Measurements from ENCODE around the gene NRN1L.

The NRN1L gene

GRCh38 chr16:67922221-67922620 is 37.5 kb downstream of the NRN1L start:
- no peak overlapping the region for H3K27ac ChIP-seq (ENCODE audit: low read depth, low read length)
- H3K27me3 ChIP-seq (ENCODE audit: control insufficient read depth, low read length): no peaks in the 10 kb centered on the region
- H3K79me2 ChIP-seq (ENCODE audit: control insufficient read depth, low read length): no peaks in the 10 kb centered on the region
- no peak overlapping the region for H3K4me2 ChIP-seq (ENCODE audit: low read length)
- H3K9me3 ChIP-seq (ENCODE audit: control insufficient read depth, insufficient read depth, low read length): no peaks in the 10 kb centered on the region
- H4K20me1 ChIP-seq (ENCODE audit: control insufficient read depth, insufficient read depth, low read depth, low read length): no peaks in the 10 kb centered on the region
- H3K36me3 ChIP-seq (ENCODE audit: control insufficient read depth, low read length): peaks cover 1% of the 10 kb centered on the region; the same call in 1 of the 2 replicates
- no peak overlapping the region for H3K4me3 ChIP-seq (ENCODE audit: low read length)
- peaks cover 7% of the 10 kb centered on the region for H3K4me1 ChIP-seq (ENCODE audit: control insufficient read depth, low read length)
- H3F3A ChIP-seq (ENCODE audit: control insufficient read depth, insufficient read depth): no peaks in the 10 kb centered on the region
- no peaks in the 10 kb centered on the region for H3K9me2 ChIP-seq (replicated peaks; ENCODE audit: control insufficient read depth, low read length)
- no peak for TF ChIP-seq EZH2phosphoT487 (IDR thresholded peaks at IDR 0.05; ENCODE audit: borderline replicate concordance, low read length)
- TF ChIP-seq CTCF (IDR thresholded peaks at IDR 0.05; ENCODE audit: low read depth, low read length, poor library complexity, severe bottlenecking): no peak

- H3K9me2 ChIP-seq (replicated peaks; ENCODE audit: control insufficient read depth, low read length): no peaks in the 10 kb centered on the region
- H3K27me3 ChIP-seq (ENCODE audit: control insufficient read depth, low read length): no peaks in the 10 kb centered on the region
- no peaks in the 10 kb centered on the region for H3K79me2 ChIP-seq (ENCODE audit: control insufficient read depth, low read length)
- H3K4me3 ChIP-seq (ENCODE audit: low read length): no peak overlapping the region
- peaks cover 6% of the 10 kb centered on the region; the same call in 1 of the 2 replicates for H3K36me3 ChIP-seq (ENCODE audit: control insufficient read depth, low read length)
- no peaks in the 10 kb centered on the region for H3K9me3 ChIP-seq (ENCODE audit: control insufficient read depth, insufficient read depth, low read length)
- peaks cover 7% of the 10 kb centered on the region for H3K4me1 ChIP-seq (ENCODE audit: control insufficient read depth, low read length)
- H3K4me2 ChIP-seq (ENCODE audit: low read length): no peak overlapping the region
- no peaks in the 10 kb centered on the region for H3F3A ChIP-seq (ENCODE audit: control insufficient read depth, insufficient read depth)
- TF ChIP-seq EZH2phosphoT487 (IDR thresholded peaks at IDR 0.05; ENCODE audit: borderline replicate concordance, low read length): no peak
- TF ChIP-seq CTCF (IDR thresholded peaks at IDR 0.05; ENCODE audit: low read depth, low read length, poor library complexity, severe bottlenecking): no peak
- H4K20me1 ChIP-seq (ENCODE audit: control insufficient read depth, insufficient read depth, low read depth, low read length): no peaks in the 10 kb centered on the region
- no peak overlapping the region for H3K27ac ChIP-seq (ENCODE audit: low read depth, low read length)
Observed at GRCh38 chr16:67922740-67923139, 38.1 kb downstream of the NRN1L start.

GRCh38 chr16:67923414-67924116 is 38.9 kb downstream of the NRN1L start:
- no peak overlapping the region for H3K4me3 ChIP-seq (ENCODE audit: low read length)

More at GRCh38 chr16:67923414-67924116, 38.9 kb downstream of the NRN1L start:
- Histone ChIP-seq H3F3A (ENCODE audit: control insufficient read depth, insufficient read depth) (no peaks in the 10 kb centered on the region), H3K4me1 (ENCODE audit: control insufficient read depth, low read length) (peaks cover 10% of the 10 kb centered on the region), H3K79me2 (ENCODE audit: control insufficient read depth, low read length) (no peaks in the 10 kb centered on the region), H3K4me2 (ENCODE audit: low read length) (no peak overlapping the region), H3K9me3 (ENCODE audit: control insufficient read depth, insufficient read depth, low read length) (no peaks in the 10 kb centered on the region), H3K27ac (ENCODE audit: low read depth, low read length) (no peak overlapping the region), H3K36me3 (ENCODE audit: control insufficient read depth, low read length) (peaks cover 7% of the 10 kb centered on the region), H4K20me1 (ENCODE audit: control insufficient read depth, insufficient read depth, low read depth, low read length) (0 out of 2 replicates have a peak, but pooled peaks cover 4% of the 10 kb centered on the region), H3K9me2 (replicated peaks; ENCODE audit: control insufficient read depth, low read length) (no peaks in the 10 kb centered on the region), H3K27me3 (ENCODE audit: control insufficient read depth, low read length) (no peaks in the 10 kb centered on the region)
- no peak for TF ChIP-seq EZH2phosphoT487 (IDR thresholded peaks at IDR 0.05; ENCODE audit: borderline replicate concordance, low read length)
- TF ChIP-seq CTCF (IDR thresholded peaks at IDR 0.05; ENCODE audit: low read depth, low read length, poor library complexity, severe bottlenecking): no peak

Measured in DOHH2 (cell line).